PC-3 (cell line): Measurements from ENCODE around the gene B4GALNT4. TPM values are rescaled to one million over a fixed set of nuclear protein-coding genes. Genes with fewer than 3 reads are reported as not detected.

Experiments used
- ATAC-seq: fragments of 200-7000 bp; cut with Tn5 transposase; 2 replicates; pipeline ENCODE4 v1.9.1; 2020; ENCODE audit warnings: mild to moderate bottlenecking, moderate library complexity
- BruUV-seq: library from RNA; stranded (reverse); fragments of 400-500 nt; replicated peaks from 2 replicates; lab custom pipeline; 2021; lab: Mats Ljungman, UMichigan
- CTCF ChIA-PET: fragments of 300-600 bp; sonication (Branson Sonifier 250); formaldehyde crosslinking; loops from one replicate; lab custom pipeline; 2022; ENCODE audit warnings: antibody characterized with exemption; lab: Charles Lee
- POLR2A ChIA-PET: fragments of 300-600 bp; sonication (Branson Sonifier 250); formaldehyde crosslinking; loops from one replicate; lab custom pipeline; 2022; ENCODE audit warnings: antibody characterized with exemption; ENCODE audit not compliant: unreplicated experiment; lab: Charles Lee
- DNase-seq: peaks from one replicate; pipeline ENCODE4 v3.0.0-alpha.2; 2015
- H2AFZ ChIP-seq: fragments of 300-600 bp; sonication (generic); 2 replicates; pipeline ENCODE4 v1.6.0; 2016; ENCODE audit warnings: antibody characterized with exemption, low read length
- H3F3A ChIP-seq: fragments of 300-600 bp; sonication (generic); one replicate; pipeline ENCODE4 v1.6.0; 2017; ENCODE audit warnings: antibody characterized with exemption, low read length, control low read depth, mild to moderate bottlenecking; ENCODE audit not compliant: unreplicated experiment
- H3K27ac ChIP-seq: fragments of 300-600 bp; sonication (generic); 2 replicates; pipeline ENCODE4 v1.5.1; 2016; ENCODE audit warnings: mild to moderate bottlenecking, low read length
- H3K27me3 ChIP-seq: fragments of 300-600 bp; sonication (generic); 2 replicates; pipeline ENCODE4 v1.6.1; 2016; ENCODE audit warnings: low read length, mixed read lengths
- H3K36me3 ChIP-seq: fragments of 300-600 bp; sonication (generic); 2 replicates; pipeline ENCODE4 v1.6.1; 2016; ENCODE audit warnings: low read depth, mixed run types, low read length, mixed read lengths
- H3K4me1 ChIP-seq: fragments of 300-600 bp; sonication (generic); 2 replicates; pipeline ENCODE4 v1.5.1; 2016; ENCODE audit warnings: low read length; ENCODE audit not compliant: insufficient read depth
- H3K4me2 ChIP-seq: fragments of 300-600 bp; sonication (generic); 2 replicates; pipeline ENCODE4 v1.6.0; 2016; ENCODE audit warnings: low read length
- H3K4me3 ChIP-seq: fragments of 300-600 bp; sonication (generic); 2 replicates; pipeline ENCODE4 v1.5.1; 2016; ENCODE audit warnings: mild to moderate bottlenecking, low read length, mixed read lengths
- H3K79me2 ChIP-seq: fragments of 300-600 bp; sonication (generic); 2 replicates; pipeline ENCODE4 v1.6.1; 2017; ENCODE audit warnings: low read length, mixed read lengths
- H3K9ac ChIP-seq: fragments of 300-600 bp; sonication (generic); 2 replicates; pipeline ENCODE4 v1.6.0; 2016; ENCODE audit warnings: mild to moderate bottlenecking, low read length
- H3K9me2 ChIP-seq: fragments of 300-600 bp; sonication (generic); replicated peaks from 2 replicates; pipeline ENCODE4 v1.6.1; 2016; ENCODE audit warnings: mixed run types, low read length, mixed read lengths
- H3K9me3 ChIP-seq: fragments of 300-600 bp; sonication (generic); 2 replicates; pipeline ENCODE4 v1.6.1; 2016; ENCODE audit warnings: low read length, mixed read lengths
- H4K20me1 ChIP-seq: fragments of 300-600 bp; sonication (generic); 2 replicates; pipeline ENCODE4 v1.6.1; 2016; ENCODE audit warnings: low read length, mixed read lengths
- EZH2 ChIP-seq: fragments of 300-600 bp; sonication (generic); IDR thresholded peaks from one replicate; pipeline ENCODE4 v1.6.1; 2017; ENCODE audit warnings: antibody characterized with exemption, mild to moderate bottlenecking, low read length; ENCODE audit not compliant: unreplicated experiment
- EZH2phosphoT487 ChIP-seq: fragments of 300-600 bp; sonication (generic); IDR thresholded peaks from 2 replicates; pipeline ENCODE4 v1.6.1; 2018; ENCODE audit warnings: mild to moderate bottlenecking, antibody characterized with exemption, low read length, borderline replicate concordance
- intact Hi-C: fragments of 100-400 bp; cut with micrococcal nuclease; formaldehyde crosslinking; loops from 2 replicates; pipeline ENCODE4 v1.9.0; 2023
- total RNA-seq: library from RNA; depleted of rRNA; stranded (reverse); fragments of >200 nt; gene quantifications from 2 replicates; pipeline ENCODE4 v1.2.3, GENCODE V29; 2014
- TF ChIP-seq, protein P1 (sequence below): fragments of 300-600 bp; sonication (generic); conservative IDR thresholded peaks from 2 replicates; pipeline ENCODE4 v1.5.1; 2017; ENCODE audit warnings: antibody characterized with exemption, low read depth, mild to moderate bottlenecking, low read length

B4GALNT4 gene
- total RNA-seq, 1 experiment from 2014 or later, result 52.9 TPM

DNA sequence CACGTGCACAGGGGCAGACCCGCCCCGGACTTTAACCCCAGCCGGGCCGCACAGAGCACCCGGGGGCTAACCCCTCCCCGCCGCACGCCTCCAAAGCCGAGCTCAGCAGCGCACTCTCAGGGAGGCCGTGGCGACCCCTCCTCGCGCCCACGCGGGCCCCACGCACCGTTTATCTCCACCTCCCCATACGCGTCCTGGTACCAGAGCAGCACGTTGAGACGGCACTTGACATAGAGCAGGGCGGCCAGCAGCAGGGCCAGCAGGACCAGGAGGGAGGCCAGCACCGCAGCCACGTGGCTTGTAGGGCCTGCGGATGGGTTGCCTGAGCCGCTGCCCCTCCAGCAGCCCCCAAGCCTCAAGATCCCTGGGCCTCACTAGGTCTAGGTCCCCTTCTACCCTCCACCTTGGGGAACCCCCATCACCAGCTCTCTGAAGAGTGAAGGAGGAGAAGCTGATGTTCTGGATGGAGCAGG lies 38.4 kb downstream of the B4GALNT4 start:
- CTCF ChIA-PET, result interaction anchor here (0.6 to 1.5 kb wide), 7 partner anchors 9 to 319 kb away, joined by 3 to 10 read pairs (median 3); partner anchors contain the start of gene PTDSS2
- POLR2A ChIA-PET, result no interaction called here
- no peak for ATAC-seq
- Histone ChIP-seq H4K20me1 (no peaks in the 10 kb centered on the region), H3K27ac (no peak overlapping the region), H3K36me3 (peaks cover 12% of the 10 kb centered on the region), H3K4me1 (peaks cover 7% of the 10 kb centered on the region; the same call in 1 of the 2 replicates), H3K27me3 (no peaks in the 10 kb centered on the region), H3K4me2 (no peak overlapping the region), H3K9me3 (no peaks in the 10 kb centered on the region), H3K79me2 (0 out of 2 replicates have a peak, but pooled peaks cover 1% of the 10 kb centered on the region), H3K4me3 (no peak overlapping the region), H2AFZ (no peak overlapping the region), H3F3A (no peaks in the 10 kb centered on the region), H3K9ac (no peak overlapping the region), H3K9me2 (no peaks in the 10 kb centered on the region)
- no peak for DNase-seq
- no TSS peak for BruUV-seq
- intact Hi-C loops, result no loop called here
- TF ChIP-seq EZH2phosphoT487, result no peak
- no peak for TF ChIP-seq EZH2
- TF ChIP-seq, protein P1, sequence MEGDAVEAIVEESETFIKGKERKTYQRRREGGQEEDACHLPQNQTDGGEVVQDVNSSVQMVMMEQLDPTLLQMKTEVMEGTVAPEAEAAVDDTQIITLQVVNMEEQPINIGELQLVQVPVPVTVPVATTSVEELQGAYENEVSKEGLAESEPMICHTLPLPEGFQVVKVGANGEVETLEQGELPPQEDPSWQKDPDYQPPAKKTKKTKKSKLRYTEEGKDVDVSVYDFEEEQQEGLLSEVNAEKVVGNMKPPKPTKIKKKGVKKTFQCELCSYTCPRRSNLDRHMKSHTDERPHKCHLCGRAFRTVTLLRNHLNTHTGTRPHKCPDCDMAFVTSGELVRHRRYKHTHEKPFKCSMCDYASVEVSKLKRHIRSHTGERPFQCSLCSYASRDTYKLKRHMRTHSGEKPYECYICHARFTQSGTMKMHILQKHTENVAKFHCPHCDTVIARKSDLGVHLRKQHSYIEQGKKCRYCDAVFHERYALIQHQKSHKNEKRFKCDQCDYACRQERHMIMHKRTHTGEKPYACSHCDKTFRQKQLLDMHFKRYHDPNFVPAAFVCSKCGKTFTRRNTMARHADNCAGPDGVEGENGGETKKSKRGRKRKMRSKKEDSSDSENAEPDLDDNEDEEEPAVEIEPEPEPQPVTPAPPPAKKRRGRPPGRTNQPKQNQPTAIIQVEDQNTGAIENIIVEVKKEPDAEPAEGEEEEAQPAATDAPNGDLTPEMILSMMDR, result no peak

DNA sequence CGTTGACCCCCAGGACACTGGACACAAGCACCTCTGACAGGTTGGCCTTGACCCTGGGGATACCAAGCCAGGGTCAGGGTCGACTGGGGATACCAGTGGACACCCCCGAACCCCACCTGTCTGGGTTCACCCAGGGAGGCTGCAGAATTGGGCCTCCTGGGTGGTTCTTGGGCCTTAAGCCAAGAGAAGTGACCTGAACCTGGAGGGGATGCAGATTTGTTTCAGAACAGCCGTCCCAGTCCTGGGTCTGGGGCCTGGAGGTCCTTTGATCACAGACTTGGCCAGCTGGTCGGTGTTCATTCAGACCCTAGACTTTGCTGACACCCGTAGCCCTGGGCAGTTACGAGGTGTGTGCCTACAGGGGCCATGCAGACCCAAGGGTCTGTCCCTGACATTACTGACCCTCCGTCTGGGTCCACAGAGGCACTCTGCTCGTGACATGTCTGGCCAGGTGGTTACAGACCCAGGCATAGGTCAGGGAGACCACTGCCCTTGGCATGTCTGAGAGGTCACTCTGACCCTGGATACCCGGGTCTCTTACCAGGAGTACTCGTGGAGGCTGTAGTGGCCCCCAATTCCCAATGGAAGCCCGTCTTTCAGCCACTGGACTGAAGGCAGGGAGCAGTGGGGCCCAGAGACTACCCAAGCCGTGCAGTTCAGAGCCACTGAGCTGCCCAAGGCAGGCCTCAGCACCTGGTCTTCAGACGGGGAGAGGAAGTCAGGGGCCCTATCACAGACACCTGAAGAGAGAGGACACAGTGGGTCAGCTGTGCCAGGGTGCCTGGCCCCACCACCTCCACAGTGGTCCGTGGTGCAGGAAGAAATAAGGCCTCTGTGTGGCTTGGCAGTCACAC lies 39.1 kb downstream of the B4GALNT4 start:
- intact Hi-C loops, result no loop called here
- ATAC-seq (no peak), DNase-seq (no peak)
- H3K79me2 ChIP-seq, result peaks cover 4% of the 10 kb centered on the region; the same call in 1 of the 2 replicates
- POLR2A ChIA-PET, result no interaction called here
- H3K4me1 ChIP-seq, result peaks cover 7% of the 10 kb centered on the region; the same call in 1 of the 2 replicates
- H3K9me3 ChIP-seq, result no peaks in the 10 kb centered on the region
- H3K9me2 ChIP-seq, result no peaks in the 10 kb centered on the region
- H2AFZ ChIP-seq, result no peak overlapping the region
- H3K27me3 ChIP-seq, result no peaks in the 10 kb centered on the region
- H3K9ac ChIP-seq, result no peak overlapping the region
- H3K4me2 ChIP-seq, result no peak overlapping the region
- TF ChIP-seq EZH2 (no peak), EZH2phosphoT487 (no peak)
- TF ChIP-seq, protein P1, result no peak
- no TSS peak for BruUV-seq
- H4K20me1 ChIP-seq, result no peaks in the 10 kb centered on the region
- no peak overlapping the region for H3K4me3 ChIP-seq
- H3K27ac ChIP-seq, result no peak overlapping the region
- peaks cover 9% of the 10 kb centered on the region for H3K36me3 ChIP-seq
- CTCF ChIA-PET, result no interaction called here
- H3F3A ChIP-seq, result no peaks in the 10 kb centered on the region
